T-helper 22 cell (primary cell): ENCODE data around the gene ZNF14.
"Not testable (repeated sequence)": the region's sequence is repeated elsewhere in the genome, so short reads cannot be mapped to it uniquely, and the experiment has no call there.

ENCODE experiments used
- DNase-seq: peaks from one replicate; pipeline ENCODE4 v3.0.0-alpha.2; 2020; ENCODE audit warnings: low read depth

The ZNF14 gene

DNA sequence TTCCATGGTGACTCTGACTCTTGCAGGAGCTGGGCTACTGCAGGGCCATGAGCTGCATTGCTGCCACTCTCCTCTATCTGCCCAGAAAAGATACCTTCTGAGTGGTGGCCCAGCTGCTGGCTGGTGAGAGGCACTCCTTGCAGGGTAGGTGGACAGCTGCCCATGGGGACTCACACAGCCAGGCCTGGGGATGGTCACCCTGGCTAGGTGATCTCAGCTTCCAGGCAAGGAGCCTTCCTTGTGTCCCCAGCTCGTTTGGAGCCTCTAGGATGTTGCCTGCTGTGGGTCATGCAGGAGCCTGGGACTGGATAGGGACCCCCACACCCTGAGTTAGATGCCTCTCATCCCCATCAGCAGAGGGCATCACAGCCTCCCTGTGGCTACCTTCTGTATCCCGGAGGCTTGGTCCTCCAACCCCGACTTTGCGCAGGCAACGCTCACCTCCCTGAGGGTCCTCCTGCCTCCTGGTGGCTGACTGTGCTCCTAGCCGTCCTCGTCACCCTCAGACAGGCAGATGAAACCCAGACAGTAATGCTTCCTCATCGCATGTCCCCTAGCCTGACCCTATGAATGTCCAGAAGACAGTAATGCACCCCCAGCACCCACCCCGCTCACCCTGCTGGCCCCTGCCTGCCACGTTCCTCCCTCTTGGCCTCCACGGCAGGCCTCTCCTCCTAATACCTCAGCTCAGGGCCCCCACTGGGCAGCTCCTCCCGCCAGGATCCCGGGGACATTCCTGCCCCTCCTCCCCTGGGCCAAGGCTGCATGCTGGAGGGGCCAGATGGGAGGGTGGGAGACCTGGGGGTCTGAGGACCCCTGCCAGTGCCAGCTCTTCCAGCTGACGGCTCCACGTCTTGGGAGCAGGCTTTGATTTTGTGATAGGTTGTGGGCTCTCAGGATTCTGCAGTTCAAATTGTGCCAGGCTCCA lies 13.6 kb upstream of the ZNF14 start:
- no peak for DNase-seq

DNA sequence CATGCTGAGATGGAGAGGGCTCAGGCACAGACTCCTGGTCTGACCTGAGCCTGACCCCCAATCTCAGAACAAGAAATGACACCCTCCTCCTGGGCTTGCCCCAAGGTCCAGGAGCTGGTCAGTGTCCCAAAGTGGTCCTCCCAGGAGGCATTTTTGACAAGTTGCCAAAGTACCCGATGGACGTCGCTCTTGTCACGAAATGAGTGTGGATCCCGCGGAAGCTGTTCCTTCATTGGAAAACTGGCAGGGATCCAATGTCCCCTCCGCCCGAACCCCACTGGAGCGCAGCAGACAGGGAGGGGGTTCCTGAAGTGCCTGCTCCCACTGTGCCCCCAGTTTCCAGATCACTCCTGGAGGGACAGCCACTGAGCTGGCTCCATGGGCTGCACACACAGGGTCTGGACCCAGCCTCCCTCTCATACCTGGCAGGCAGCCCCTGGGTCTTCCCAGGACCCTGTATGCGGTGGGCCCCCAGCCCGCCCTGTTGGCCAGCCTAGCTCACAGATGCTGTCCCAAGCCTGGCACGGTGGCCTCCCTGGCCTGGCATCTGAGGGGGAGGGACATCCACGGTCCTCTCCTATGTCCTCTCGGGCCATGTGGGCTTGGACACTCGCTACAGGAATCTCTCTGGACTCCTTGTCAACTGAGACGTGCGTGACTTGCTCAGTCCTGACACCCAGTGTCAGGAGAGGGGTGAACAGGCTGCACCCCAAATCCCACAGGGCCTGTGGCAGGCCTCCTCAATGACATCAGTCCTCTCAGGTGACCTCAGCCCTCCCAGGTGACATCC lies 12.8 kb upstream of the ZNF14 start:
- no peak for DNase-seq

GRCh38 chr19:19744641-19745040 lies 11.7 kb upstream of the ZNF14 start:
- DNase-seq: no peak

DNA sequence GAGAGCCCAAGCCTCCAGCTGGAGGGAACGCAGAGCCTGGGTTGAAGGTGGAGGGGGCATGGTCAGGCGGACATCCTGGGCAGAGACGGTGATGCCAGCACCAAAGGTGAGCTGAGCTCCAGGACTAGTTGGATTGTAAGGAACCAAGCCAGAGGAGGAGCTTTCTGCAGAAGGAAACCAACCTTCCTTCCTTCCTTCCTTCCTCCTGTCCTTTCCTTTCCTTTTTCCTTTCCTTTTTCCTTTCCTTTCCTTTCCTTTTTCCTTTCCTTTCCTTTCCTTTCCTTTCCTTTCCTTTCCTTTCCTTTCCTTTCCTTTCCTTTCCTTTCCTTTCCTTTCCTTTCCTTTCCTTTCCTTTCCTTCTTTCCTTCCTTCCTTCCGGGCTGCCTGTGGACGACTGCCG lies 11.0 kb upstream of the ZNF14 start:
- not testable (repeated sequence) for DNase-seq

DNA sequence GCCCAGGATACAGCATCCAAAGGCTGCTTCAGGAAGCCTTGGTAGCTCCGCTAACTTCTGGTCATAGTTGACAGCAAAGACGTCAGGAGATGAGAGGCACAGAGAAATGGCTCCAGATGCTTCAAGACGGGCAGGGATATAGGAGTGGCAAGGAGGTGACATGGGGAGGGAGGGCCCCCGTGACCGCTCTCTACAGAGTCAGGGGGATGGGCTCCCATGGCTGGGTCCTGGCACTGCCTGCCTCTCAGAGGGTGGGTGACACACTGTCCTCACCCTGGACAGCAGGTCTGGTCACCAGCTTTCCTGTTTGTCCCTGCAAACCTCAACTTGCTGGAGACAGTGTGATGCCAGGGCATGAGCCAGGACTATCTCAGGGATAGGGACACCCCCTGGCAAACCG lies 10.3 kb upstream of the ZNF14 start:
- DNase-seq: no peak

GRCh38 chr19:19742773-19743172 lies 9.9 kb upstream of the ZNF14 start:
- DNase-seq: no peak

- no peak for DNase-seq
Measured at GRCh38 chr19:19741184-19741583, 8.3 kb upstream of the ZNF14 start.

- no peak for DNase-seq
Measured at GRCh38 chr19:19740755-19741154, 7.8 kb upstream of the ZNF14 start.

DNA sequence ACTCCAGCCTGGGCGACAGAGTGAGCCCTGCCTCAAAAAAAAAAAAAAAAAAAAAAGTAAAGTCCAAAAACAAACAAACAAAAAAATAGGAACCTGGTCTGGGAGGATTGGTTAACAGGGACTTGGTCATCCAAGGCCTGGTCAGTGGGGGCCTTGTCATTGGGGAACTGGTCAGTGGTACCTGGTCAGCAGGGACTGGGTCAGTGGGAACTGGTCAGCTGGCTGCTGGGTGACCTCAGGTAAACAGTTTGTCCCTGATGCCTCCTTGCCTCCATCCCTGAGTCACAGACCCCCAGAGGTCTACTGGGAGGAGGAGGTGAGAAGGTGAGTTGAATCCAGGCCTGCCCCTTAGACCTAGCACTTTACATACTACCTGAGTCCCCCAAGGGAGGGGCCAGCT lies 5.7 kb upstream of the ZNF14 start:
- no peak for DNase-seq

DNA sequence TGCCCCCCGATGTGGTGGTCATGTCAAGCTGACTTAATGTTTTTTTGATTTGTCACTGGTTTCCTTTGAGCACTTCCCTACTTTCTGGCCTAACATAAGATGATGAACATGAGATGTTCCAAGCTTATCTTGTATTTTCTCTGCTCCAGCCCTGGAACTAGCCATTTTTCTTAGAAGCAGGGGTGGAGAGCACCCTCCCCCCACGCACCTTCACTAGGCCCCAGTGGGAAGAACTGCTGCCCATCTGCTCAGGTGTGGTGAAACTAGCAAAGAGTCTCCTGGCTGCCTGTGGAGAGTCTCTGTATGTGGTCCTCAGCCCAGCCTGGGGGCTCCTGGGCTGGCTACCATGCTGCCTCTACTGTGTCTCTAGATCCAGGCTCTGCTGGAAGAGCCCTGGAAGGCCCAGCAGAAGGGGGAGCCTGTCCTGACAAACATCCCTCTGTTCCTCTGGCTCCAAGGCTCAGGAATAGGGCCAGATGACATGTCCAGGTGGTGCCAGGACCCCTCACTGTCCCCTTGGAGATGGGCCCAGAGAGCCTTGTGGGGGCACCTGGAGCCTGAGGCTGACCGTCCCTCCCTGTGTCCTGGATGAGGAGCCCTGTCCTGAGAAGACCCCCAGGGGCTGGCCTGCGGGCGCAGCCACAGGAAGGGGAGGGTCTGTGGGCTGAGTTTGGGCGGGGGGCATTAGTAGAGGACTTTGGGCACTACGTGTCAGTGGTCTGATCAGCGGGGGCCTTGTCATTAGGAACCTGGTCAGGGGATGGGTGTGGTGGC lies 4.8 kb upstream of the ZNF14 start:
- no peak for DNase-seq

DNA sequence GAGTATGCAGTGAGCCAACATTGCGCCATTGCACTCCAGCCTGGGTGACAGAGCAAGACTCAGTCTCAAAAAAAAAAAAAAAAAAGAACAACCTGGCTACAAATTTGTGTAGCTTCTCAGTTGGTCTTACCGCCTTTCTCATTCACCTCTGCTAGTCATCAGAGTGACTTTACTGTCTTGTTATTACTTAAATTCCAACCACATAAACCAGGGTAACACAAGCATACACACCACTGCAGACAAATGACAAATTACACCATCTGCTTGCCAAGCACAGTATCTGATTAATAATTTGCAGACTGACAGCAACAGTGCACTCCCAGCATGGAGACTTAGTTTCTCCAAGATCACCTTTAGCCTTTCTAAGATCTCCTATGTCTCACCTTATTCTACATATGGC lies 11.0 kb downstream of the ZNF14 start:
- no peak for DNase-seq

GRCh38 chr19:19719798-19720197 lies 13.1 kb downstream of the ZNF14 start:
- no peak for DNase-seq

- DNase-seq: no peak
Measured at GRCh38 chr19:19711934-19712828, 20.7 kb downstream of the ZNF14 start.

DNA sequence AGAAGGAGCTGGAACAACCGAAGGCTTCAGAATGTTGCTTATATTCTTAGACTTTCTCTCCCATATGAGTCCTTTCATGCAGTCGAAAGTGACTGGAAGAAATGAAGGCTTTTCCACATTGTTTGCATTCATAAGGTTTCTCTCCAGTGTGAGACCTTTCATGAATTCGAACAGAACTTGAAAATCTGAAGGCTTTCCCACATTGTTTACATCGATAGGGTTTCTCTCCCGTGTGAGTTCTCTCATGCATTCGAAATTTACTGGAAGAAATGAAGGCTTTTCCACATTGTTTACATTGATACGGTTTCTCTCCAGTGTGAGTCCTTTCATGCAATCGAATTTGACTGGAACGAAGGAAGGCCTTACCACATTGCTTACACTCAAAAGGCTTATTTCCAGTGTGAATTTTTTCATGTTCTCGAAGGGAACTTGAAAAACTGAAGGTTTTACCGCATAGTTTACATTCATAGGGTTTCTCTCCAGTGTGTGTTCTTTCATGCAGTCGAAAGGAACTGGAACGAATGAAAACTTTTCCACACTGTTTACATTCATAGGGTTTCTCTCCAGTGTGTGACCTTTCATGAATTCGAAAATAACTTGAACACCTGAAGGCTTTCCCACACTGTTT lies 21.5 kb downstream of the ZNF14 start:
- no peak for DNase-seq

- DNase-seq: no peak
Measured at GRCh38 chr19:19710506-19710905, 22.4 kb downstream of the ZNF14 start.

DNA sequence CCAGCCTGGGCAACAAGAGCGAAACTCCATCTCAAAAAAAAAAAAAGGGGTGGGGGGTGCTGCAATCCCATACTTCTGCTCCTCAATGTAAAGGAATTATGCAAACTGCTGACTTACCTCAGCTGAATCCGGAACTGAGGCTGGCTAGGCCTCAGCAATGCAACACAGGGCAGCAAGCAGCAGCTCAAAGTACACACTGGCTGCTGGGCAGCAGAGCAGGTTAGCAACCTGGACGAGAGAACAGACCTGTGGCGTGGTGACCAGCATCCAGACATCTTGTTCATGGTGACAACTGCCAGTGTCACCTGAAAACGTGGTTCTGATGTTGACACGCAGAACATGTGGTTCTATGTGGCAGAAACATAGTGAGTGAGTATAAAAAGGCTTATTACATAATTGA lies 28.1 kb downstream of the ZNF14 start:
- DNase-seq: no peak

- DNase-seq: not testable (repeated sequence)
Measured at GRCh38 chr19:19700493-19700892, 32.4 kb downstream of the ZNF14 start.

- DNase-seq: no peak
Measured at GRCh38 chr19:19697589-19697988, 35.3 kb downstream of the ZNF14 start.

DNA sequence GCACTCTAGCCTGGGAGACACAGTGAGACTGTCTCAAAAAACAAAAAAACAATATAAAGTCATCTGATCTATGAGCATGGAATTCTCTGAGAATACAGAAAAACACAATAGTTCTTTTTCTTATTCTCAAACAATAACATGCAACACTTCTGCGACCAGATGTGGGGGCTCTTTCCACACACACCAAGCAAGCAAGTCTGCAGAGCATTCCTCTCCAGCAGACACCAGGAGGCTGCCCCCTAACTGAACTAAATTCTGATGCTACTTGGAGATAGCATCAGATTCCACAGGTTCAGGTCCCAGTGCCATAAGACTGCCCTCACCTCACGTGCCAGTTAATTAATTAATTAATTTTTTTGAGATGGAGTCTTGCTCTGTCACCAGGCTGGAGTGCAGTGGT lies 36.5 kb downstream of the ZNF14 start:
- no peak for DNase-seq

- no peak for DNase-seq
Measured at GRCh38 chr19:19691683-19692082, 41.2 kb downstream of the ZNF14 start.

- DNase-seq: not testable (repeated sequence)
Measured at GRCh38 chr19:19689023-19689422, 43.9 kb downstream of the ZNF14 start.
